ENCODE measurements around the gene FOXN3.

GRCh38 chr14:89422952-89423345, 5.9 kb upstream of the FOXN3 start:
- no peak for TF ChIP-seq POLR2A (IDR thresholded peaks at IDR 0.05; ENCODE audit: low read length)
- no peak for TF ChIP-seq MAX (IDR thresholded peaks at IDR 0.05)
- no peak for TF ChIP-seq CEBPB (IDR thresholded peaks at IDR 0.05)
- TF ChIP-seq, protein P1, sequence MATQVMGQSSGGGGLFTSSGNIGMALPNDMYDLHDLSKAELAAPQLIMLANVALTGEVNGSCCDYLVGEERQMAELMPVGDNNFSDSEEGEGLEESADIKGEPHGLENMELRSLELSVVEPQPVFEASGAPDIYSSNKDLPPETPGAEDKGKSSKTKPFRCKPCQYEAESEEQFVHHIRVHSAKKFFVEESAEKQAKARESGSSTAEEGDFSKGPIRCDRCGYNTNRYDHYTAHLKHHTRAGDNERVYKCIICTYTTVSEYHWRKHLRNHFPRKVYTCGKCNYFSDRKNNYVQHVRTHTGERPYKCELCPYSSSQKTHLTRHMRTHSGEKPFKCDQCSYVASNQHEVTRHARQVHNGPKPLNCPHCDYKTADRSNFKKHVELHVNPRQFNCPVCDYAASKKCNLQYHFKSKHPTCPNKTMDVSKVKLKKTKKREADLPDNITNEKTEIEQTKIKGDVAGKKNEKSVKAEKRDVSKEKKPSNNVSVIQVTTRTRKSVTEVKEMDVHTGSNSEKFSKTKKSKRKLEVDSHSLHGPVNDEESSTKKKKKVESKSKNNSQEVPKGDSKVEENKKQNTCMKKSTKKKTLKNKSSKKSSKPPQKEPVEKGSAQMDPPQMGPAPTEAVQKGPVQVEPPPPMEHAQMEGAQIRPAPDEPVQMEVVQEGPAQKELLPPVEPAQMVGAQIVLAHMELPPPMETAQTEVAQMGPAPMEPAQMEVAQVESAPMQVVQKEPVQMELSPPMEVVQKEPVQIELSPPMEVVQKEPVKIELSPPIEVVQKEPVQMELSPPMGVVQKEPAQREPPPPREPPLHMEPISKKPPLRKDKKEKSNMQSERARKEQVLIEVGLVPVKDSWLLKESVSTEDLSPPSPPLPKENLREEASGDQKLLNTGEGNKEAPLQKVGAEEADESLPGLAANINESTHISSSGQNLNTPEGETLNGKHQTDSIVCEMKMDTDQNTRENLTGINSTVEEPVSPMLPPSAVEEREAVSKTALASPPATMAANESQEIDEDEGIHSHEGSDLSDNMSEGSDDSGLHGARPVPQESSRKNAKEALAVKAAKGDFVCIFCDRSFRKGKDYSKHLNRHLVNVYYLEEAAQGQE (IDR thresholded peaks at IDR 0.05), result no peak
- no peak for TF ChIP-seq RAD21 (conservative IDR thresholded peaks at IDR 0.05 in 1 of 2, IDR thresholded peaks at IDR 0.05 in 1 of 2)
- TF ChIP-seq MYC (IDR thresholded peaks at IDR 0.05; ENCODE audit: borderline replicate concordance, low read length), result no peak
- no peak for TF ChIP-seq CTCF (IDR thresholded peaks at IDR 0.05)
- TF ChIP-seq CHD2 (IDR thresholded peaks at IDR 0.05; ENCODE audit: low read length, partially characterized antibody), result no peak
- TF ChIP-seq ESRRA (IDR thresholded peaks at IDR 0.05; ENCODE audit: borderline replicate concordance, low read length), result no peak
- TF ChIP-seq EP300 (IDR thresholded peaks at IDR 0.05), result no peak
- TF ChIP-seq PHF8 (IDR thresholded peaks at IDR 0.05; ENCODE audit: borderline replicate concordance, low read depth), result no peak
- no peak for TF ChIP-seq KDM1A (IDR thresholded peaks at IDR 0.05; ENCODE audit: low read depth)
